ENCODE data around the gene NOTCH4. TPM values are rescaled to one million over a fixed set of nuclear protein-coding genes. Genes with fewer than 3 reads are reported as not detected.
A peak's percentile ranks its signal among the peaks of the same experiment; 100 is the strongest.

The NOTCH4 gene
- total RNA-seq, 4 donors from 2014 or later: 2.6 to 24.3 (median 9.6) TPM

DNA sequence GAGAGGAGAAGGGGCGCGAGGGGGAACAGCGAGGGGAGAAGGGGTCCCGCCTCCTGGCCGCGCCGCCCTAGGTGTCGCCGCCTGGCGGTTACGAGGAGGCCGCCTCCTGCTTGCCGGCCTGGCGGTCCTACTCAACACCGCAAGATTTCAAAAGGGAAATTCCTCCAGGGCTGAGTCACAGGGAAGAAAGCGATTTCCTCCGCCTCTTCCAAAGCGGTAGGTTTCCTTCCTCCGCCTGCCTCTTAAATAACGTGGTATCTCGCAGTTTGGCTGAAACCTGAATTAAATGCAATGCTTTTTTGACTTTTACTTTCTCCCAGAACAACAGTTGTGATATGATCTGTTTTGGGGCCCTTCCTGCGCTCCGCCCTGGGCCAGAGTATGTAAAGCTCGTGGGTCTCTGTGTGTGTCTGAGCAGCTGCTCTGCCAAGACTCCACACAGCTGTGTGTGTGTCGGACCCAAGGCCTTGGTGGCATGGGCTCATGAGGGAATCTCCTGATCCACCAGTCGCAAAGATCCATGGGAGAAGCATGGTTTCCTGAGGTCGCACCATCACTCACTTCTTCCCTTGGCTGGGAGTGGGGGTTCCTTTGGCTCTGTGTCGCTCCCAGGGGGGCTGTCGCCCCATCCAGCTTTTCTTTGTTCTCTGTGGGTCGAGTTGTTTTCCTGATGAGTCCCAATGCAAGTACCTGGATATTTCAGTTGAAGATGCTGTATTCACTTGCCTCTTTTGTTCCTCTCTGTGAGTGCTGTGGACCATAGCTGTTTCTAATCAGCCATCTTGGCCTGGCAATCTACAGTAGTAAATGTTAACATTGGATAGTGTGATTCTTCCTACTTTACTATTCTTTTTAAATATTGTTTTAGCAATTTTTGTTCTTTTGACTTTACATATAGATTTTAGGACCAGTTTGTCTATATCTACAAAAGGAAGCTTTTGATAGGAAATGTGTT is 31.6 kb upstream of the NOTCH4 start:
- TF ChIP-seq POLR2A (IDR thresholded peaks at IDR 0.05): no peak
- TF ChIP-seq POLR2AphosphoS5 (IDR thresholded peaks at IDR 0.05): peak in 1 of 3 donors; percentile 44
- TF ChIP-seq EP300 (IDR thresholded peaks at IDR 0.05; ENCODE audit: low read depth): no peak
- TF ChIP-seq, protein P1, sequence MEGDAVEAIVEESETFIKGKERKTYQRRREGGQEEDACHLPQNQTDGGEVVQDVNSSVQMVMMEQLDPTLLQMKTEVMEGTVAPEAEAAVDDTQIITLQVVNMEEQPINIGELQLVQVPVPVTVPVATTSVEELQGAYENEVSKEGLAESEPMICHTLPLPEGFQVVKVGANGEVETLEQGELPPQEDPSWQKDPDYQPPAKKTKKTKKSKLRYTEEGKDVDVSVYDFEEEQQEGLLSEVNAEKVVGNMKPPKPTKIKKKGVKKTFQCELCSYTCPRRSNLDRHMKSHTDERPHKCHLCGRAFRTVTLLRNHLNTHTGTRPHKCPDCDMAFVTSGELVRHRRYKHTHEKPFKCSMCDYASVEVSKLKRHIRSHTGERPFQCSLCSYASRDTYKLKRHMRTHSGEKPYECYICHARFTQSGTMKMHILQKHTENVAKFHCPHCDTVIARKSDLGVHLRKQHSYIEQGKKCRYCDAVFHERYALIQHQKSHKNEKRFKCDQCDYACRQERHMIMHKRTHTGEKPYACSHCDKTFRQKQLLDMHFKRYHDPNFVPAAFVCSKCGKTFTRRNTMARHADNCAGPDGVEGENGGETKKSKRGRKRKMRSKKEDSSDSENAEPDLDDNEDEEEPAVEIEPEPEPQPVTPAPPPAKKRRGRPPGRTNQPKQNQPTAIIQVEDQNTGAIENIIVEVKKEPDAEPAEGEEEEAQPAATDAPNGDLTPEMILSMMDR (IDR thresholded peaks at IDR 0.05): peak; percentile 46 to 66 (median 60)
- in situ Hi-C loops (cut with MboI; ENCODE audit: low pct_ligation_motif_present in 1 of 4, low pct_unique_long_range_greater_than_20kb in 1 of 4, low sequenced_read_pairs in 3 of 4) (no loop called here), intact Hi-C loops (cut with DNase I; ENCODE audit: low total_unique reads) (no loop called here)
- H3K9me3 ChIP-seq: no peaks in the 10 kb centered on the region
- H3K36me3 ChIP-seq: no peaks in the 10 kb centered on the region
- peak overlapping the region; percentile 69 to 76 (median 73) for H3K27ac ChIP-seq
- H3K4me1 ChIP-seq: peaks cover 0 to 10% (median 2%) of the 10 kb centered on the region in 4 donors
- WGBS, 2 donors (ENCODE audit: low coverage in 1 of 2): 11 to 17% methylated on average over 9 to 27 of the region's 30 CpGs
- H3K4me3 ChIP-seq: peak overlapping the region in 3 of 4 donors; percentile 10 to 44 (median 23)
- peaks cover 24% of the 10 kb centered on the region for H3K27me3 ChIP-seq
- DNase-seq: peak; percentile 55

DNA sequence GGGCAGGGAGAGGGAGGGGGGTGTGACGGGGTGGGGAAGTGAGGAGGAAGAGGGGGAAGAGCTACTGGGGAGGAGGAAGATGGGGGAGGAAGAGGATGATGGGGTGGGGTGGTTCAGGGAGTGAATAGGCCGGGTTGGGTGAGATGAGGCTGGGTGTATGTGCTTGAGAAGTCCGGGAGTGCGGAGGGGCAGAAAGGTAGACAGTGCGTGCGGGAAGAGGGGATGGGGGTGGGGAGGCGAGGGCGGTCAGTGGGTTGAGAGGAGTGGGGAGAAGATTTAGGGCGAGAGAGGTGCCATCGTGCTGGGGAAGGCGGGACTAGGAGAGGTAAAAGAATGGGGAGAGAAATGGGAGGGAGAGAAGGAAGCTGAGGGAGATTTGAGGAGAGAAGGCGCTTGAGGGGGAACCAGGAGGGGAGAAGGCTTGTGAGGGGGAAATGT is 30.9 kb upstream of the NOTCH4 start:
- intact Hi-C loops (cut with DNase I; ENCODE audit: low total_unique reads) (no loop called here), in situ Hi-C loops (cut with MboI; ENCODE audit: low pct_ligation_motif_present in 1 of 4, low pct_unique_long_range_greater_than_20kb in 1 of 4, low sequenced_read_pairs in 3 of 4) (no loop called here)
- Histone ChIP-seq H3K4me1 (peaks cover 0 to 10% (median 2%) of the 10 kb centered on the region in 4 donors), H3K36me3 (no peaks in the 10 kb centered on the region), H3K9me3 (no peaks in the 10 kb centered on the region), H3K27ac (peak overlapping the region; percentile 69 to 76 (median 73)), H3K27me3 (peaks cover 24% of the 10 kb centered on the region), H3K4me3 (peak overlapping the region in 3 of 4 donors; percentile 10 to 44 (median 23))
- no peak for TF ChIP-seq EP300 (IDR thresholded peaks at IDR 0.05; ENCODE audit: low read depth)
- TF ChIP-seq, protein P1 (IDR thresholded peaks at IDR 0.05): no peak
- TF ChIP-seq POLR2AphosphoS5 (IDR thresholded peaks at IDR 0.05): no peak
- no peak for TF ChIP-seq POLR2A (IDR thresholded peaks at IDR 0.05)
- no peak for DNase-seq
- WGBS, 2 donors (ENCODE audit: low coverage in 1 of 2): 28 to 31% methylated on average over 11 to 12 of the region's 12 CpGs

DNA sequence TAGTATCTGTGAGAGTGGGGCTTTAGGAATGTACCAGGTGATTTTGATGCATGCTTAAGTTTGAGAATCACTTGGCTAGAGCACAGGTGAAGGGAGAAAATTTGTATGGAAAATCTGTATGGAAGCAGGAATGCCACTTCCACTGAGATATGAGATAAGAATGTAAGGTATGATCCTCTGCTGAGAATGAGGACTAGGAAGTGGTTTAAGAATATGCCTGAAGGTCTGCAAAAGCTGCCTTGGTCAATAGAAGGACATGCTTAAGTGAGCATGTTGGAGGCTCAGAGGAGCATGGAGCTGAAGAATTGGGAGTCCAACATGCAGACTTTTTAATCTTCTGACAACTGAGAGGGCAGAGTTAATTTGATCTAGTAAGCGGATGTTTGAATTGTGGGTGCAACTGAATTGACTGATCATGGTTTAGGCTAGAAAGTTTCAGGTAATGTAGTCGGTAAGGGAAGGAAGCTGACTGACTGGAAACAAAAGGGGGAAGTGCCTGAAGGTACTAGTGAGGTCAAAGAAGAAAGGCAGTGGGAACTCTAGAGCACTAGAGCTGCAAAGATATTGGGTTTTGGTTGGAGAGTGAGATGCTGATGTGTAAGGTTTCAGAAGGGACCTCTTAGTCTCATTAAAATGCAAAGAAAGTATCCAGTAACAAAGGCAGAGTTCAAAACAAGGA is 28.6 kb upstream of the NOTCH4 start:
- Histone ChIP-seq H3K4me1 (peaks cover 0 to 10% (median 2%) of the 10 kb centered on the region in 4 donors), H3K4me3 (no peak overlapping the region), H3K9me3 (no peaks in the 10 kb centered on the region), H3K27me3 (peaks cover 24% of the 10 kb centered on the region), H3K27ac (no peak overlapping the region), H3K36me3 (no peaks in the 10 kb centered on the region)
- no peak for DNase-seq
- TF ChIP-seq EP300 (IDR thresholded peaks at IDR 0.05; ENCODE audit: low read depth): no peak
- no peak for TF ChIP-seq POLR2A (IDR thresholded peaks at IDR 0.05)
- no peak for TF ChIP-seq POLR2AphosphoS5 (IDR thresholded peaks at IDR 0.05)
- TF ChIP-seq, protein P1 (IDR thresholded peaks at IDR 0.05): no peak
- 25 to 56% methylated on average over 1 to 2 of the region's 2 CpGs for WGBS, 2 donors (ENCODE audit: low coverage in 1 of 2)
- in situ Hi-C loops (cut with MboI; ENCODE audit: low pct_ligation_motif_present in 1 of 4, low pct_unique_long_range_greater_than_20kb in 1 of 4, low sequenced_read_pairs in 3 of 4) (no loop called here), intact Hi-C loops (cut with DNase I; ENCODE audit: low total_unique reads) (no loop called here)

DNA sequence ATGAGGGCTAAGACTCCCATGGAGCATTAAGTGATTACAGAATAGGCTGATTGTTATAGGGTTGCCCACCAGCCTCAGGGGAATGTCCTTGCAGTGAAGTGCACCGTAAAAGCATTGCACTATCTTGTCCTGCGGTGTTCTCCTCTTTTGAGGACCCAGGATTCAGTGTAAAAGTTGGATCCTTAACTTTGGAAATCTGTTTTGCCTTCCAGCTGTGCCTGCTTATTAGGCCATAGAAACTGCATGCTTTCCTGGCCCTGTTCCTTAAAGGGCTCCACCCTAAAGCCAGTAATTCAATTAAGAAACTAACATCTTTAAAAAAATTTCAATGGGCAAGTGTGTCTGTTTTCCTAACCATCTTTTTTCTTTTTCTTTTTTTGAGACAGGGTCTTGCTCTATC is 25.4 kb upstream of the NOTCH4 start:
- no peaks in the 10 kb centered on the region for H3K9me3 ChIP-seq
- H3K27me3 ChIP-seq: peaks cover 7% of the 10 kb centered on the region
- no peak overlapping the region for H3K27ac ChIP-seq
- WGBS, 2 donors (ENCODE audit: low coverage in 1 of 2): 89 to 100% methylated on average over 1 to 2 of the region's 2 CpGs
- TF ChIP-seq, protein P1 (IDR thresholded peaks at IDR 0.05): no peak
- no peak for TF ChIP-seq POLR2AphosphoS5 (IDR thresholded peaks at IDR 0.05)
- no peak for TF ChIP-seq POLR2A (IDR thresholded peaks at IDR 0.05)
- TF ChIP-seq EP300 (IDR thresholded peaks at IDR 0.05; ENCODE audit: low read depth): no peak
- DNase-seq: no peak
- H3K4me3 ChIP-seq: no peak overlapping the region
- peaks cover 0 to 8% (median 5%) of the 10 kb centered on the region in 4 donors for H3K4me1 ChIP-seq
- in situ Hi-C loops (cut with MboI; ENCODE audit: low pct_ligation_motif_present in 1 of 4, low pct_unique_long_range_greater_than_20kb in 1 of 4, low sequenced_read_pairs in 3 of 4) (loop anchor here (10.0 to 25.0 kb wide), 5 partner anchors 163 to 538 kb away; partner anchors contain the start of gene BTNL2 (in 2 of the 4)), intact Hi-C loops (cut with DNase I; ENCODE audit: low total_unique reads) (no loop called here)
- no peaks in the 10 kb centered on the region for H3K36me3 ChIP-seq

Measured in transverse colon (tissue), 4 donors.